ENCODE results near the gene GRAP.
"Not testable (repeated sequence)": the region's sequence is repeated elsewhere in the genome, so short reads cannot be mapped to it uniquely, and the experiment has no call there.

GRAP gene

DNA sequence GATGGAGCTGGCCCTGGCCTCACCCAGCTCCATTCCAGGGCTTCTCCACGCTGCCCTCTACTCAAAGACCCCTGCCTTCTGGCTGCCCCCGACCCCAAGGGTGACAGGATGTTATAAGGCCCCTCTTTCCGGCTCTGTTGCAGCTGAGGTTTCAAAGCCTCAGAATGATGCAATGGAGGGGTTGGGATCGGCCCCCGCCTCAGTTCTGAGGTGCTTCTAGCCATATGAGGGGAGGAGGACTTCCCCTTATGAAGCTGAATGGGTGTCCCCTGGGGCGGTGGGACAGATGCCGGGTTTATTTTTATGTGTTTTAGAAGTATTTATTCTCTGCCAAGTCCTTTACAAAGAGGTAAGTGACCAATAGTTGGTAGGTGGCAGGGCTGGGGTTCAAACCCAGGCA lies 2.1 kb upstream of the GRAP start:
- H3K4me3 ChIP-seq (ENCODE audit: low read depth, low read length, poor library complexity, severe bottlenecking); H3K79me2 ChIP-seq (ENCODE audit: insufficient read depth, low read length); H3K9me2 ChIP-seq (ENCODE audit: low read depth, low read length); H2AFZ ChIP-seq (ENCODE audit: low read length); H3K36me3 ChIP-seq (ENCODE audit: insufficient read depth, low read length); H3F3A ChIP-seq (ENCODE audit: insufficient read depth, low read length); H3K4me1 ChIP-seq (ENCODE audit: insufficient read depth, low read length, severe bottlenecking); H3K27me3 ChIP-seq (ENCODE audit: insufficient read depth, low read length); H3K4me2 ChIP-seq (ENCODE audit: low read length); H3K9me3 ChIP-seq (ENCODE audit: low read length); H3K9ac ChIP-seq (ENCODE audit: low read length); H4K20me1 ChIP-seq (ENCODE audit: insufficient read depth, low read length): not testable (repeated sequence)
- H3K27ac ChIP-seq (ENCODE audit: low read depth, low read length, poor library complexity, severe bottlenecking), result peak overlapping the region; percentile 76

DNA sequence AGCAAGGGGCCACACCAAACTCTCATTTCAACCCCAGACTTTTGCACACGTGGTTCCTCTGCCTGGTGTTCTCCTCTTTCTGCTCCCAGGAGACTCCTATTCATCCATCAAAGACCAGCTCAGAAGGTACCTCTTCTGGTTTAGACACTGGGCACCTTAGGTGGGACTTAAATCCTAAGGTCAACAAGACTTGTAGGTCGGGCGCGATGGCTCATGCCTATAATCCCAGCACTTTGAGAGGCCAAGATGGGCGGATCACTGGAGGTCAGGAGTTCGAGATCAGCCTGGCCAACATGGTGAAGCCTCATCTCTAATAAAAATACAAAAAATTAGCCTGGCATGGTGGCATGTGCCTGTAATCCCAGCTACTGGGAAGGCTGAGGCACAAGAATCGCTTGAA lies 753 bp upstream of the GRAP start:
- not testable (repeated sequence) for H3K27me3 ChIP-seq (ENCODE audit: insufficient read depth, low read length); H3K4me3 ChIP-seq (ENCODE audit: low read depth, low read length, poor library complexity, severe bottlenecking); H3F3A ChIP-seq (ENCODE audit: insufficient read depth, low read length); H3K79me2 ChIP-seq (ENCODE audit: insufficient read depth, low read length); H3K9ac ChIP-seq (ENCODE audit: low read length); H3K4me1 ChIP-seq (ENCODE audit: insufficient read depth, low read length, severe bottlenecking); H3K9me2 ChIP-seq (ENCODE audit: low read depth, low read length); H2AFZ ChIP-seq (ENCODE audit: low read length); H3K4me2 ChIP-seq (ENCODE audit: low read length); H3K36me3 ChIP-seq (ENCODE audit: insufficient read depth, low read length); H4K20me1 ChIP-seq (ENCODE audit: insufficient read depth, low read length); H3K9me3 ChIP-seq (ENCODE audit: low read length); H3K27ac ChIP-seq (ENCODE audit: low read depth, low read length, poor library complexity, severe bottlenecking)

DNA sequence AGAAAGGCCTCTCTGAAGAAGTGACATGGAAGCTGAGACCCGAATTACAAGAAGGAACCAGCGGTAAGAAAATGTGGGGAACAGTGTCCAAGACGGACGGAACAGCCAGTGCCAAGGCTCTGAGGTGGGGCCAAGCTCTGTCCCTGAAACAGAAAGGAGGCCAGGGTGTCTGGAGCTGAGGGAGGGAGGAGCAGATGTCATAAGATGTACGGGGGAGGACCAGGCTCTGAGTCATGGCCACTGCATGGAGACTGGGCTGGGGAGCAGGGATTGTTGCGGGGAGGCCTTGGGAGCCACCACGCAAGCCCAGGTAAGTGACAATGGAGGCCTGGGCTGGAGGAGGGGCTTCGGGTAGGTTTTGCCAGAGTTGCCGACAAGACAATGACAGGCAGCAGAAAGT lies 2.1 kb downstream of the GRAP start:
- H3K27me3 ChIP-seq (ENCODE audit: insufficient read depth, low read length); H2AFZ ChIP-seq (ENCODE audit: low read length); H3F3A ChIP-seq (ENCODE audit: insufficient read depth, low read length); H3K9me2 ChIP-seq (ENCODE audit: low read depth, low read length); H3K4me1 ChIP-seq (ENCODE audit: insufficient read depth, low read length, severe bottlenecking); H3K9me3 ChIP-seq (ENCODE audit: low read length); H3K9ac ChIP-seq (ENCODE audit: low read length); H3K4me2 ChIP-seq (ENCODE audit: low read length); H3K27ac ChIP-seq (ENCODE audit: low read depth, low read length, poor library complexity, severe bottlenecking); H3K36me3 ChIP-seq (ENCODE audit: insufficient read depth, low read length); H4K20me1 ChIP-seq (ENCODE audit: insufficient read depth, low read length); H3K79me2 ChIP-seq (ENCODE audit: insufficient read depth, low read length); H3K4me3 ChIP-seq (ENCODE audit: low read depth, low read length, poor library complexity, severe bottlenecking): not testable (repeated sequence)

DNA sequence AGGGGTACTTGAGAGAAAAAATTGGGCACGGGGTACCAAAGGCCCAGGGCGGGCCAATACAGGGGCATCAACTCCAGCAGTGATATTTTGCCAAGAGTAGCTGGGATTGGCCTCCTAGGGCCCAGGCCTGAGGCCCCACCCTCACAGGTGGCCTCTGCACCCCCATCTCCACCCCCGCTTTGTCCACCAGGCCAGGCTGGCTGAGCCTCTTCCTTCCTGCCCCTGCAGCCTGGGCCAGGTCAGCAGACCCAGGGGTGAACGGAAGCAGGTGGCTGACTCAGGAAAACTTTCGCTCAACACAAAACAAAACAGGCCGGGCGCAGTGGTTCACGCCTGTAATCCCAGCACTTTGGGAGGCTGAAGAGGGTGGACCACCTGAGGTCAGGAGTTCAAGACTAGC lies 3.7 kb downstream of the GRAP start:
- not testable (repeated sequence) for H3K36me3 ChIP-seq (ENCODE audit: insufficient read depth, low read length); H2AFZ ChIP-seq (ENCODE audit: low read length); H3K4me1 ChIP-seq (ENCODE audit: insufficient read depth, low read length, severe bottlenecking); H3K4me2 ChIP-seq (ENCODE audit: low read length); H3K79me2 ChIP-seq (ENCODE audit: insufficient read depth, low read length); H3F3A ChIP-seq (ENCODE audit: insufficient read depth, low read length); H3K9ac ChIP-seq (ENCODE audit: low read length); H3K9me3 ChIP-seq (ENCODE audit: low read length); H4K20me1 ChIP-seq (ENCODE audit: insufficient read depth, low read length); H3K9me2 ChIP-seq (ENCODE audit: low read depth, low read length); H3K27me3 ChIP-seq (ENCODE audit: insufficient read depth, low read length); H3K4me3 ChIP-seq (ENCODE audit: low read depth, low read length, poor library complexity, severe bottlenecking)
- peak overlapping the region; percentile 75 for H3K27ac ChIP-seq (ENCODE audit: low read depth, low read length, poor library complexity, severe bottlenecking)

DNA sequence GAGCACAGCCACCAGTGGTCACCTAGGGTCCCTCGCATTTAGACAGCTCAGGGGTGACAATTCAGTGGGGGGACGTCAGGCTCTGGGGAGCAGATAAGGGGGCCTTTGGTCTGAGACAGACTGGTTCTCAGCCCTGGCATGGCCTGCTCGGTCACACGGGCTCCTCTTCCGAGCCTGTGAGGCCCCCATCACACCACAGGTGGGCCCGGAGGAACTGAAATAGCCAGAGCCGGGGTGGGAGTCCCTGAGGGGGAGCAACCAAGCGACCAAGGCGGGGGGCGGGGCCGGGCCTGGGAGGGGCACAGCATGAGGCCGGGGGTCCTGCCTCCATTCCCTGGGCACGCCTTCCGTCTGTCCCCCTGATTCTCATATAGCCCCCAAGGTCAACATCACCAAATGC lies 4.4 kb downstream of the GRAP start:
- not testable (repeated sequence) for H3K4me1 ChIP-seq (ENCODE audit: insufficient read depth, low read length, severe bottlenecking); H3K9ac ChIP-seq (ENCODE audit: low read length); H3K79me2 ChIP-seq (ENCODE audit: insufficient read depth, low read length); H3K36me3 ChIP-seq (ENCODE audit: insufficient read depth, low read length); H2AFZ ChIP-seq (ENCODE audit: low read length); H3K27me3 ChIP-seq (ENCODE audit: insufficient read depth, low read length); H3K4me2 ChIP-seq (ENCODE audit: low read length); H3K9me3 ChIP-seq (ENCODE audit: low read length); H3K4me3 ChIP-seq (ENCODE audit: low read depth, low read length, poor library complexity, severe bottlenecking); H3K9me2 ChIP-seq (ENCODE audit: low read depth, low read length); H3F3A ChIP-seq (ENCODE audit: insufficient read depth, low read length); H3K27ac ChIP-seq (ENCODE audit: low read depth, low read length, poor library complexity, severe bottlenecking); H4K20me1 ChIP-seq (ENCODE audit: insufficient read depth, low read length)

DNA sequence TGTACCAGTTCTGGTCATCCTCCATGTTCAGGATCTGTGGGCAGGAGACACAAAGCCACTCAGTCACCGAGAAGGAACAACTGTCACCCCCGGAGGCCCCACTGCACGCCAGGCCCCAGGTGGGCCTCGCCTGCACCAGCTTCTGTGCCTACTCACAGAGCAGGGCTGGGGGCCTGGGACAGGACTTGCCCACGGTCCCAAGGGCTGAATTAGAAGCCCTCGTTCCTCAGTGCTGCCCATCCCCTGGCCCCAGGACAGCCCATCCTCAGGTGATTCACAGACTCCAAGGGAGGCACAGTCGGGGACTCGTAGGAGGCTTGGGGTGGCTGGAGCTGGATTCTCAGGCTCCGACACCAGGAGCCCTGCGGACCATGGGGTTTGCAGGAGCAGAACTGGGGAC lies 4.9 kb downstream of the GRAP start:
- H3K79me2 ChIP-seq (ENCODE audit: insufficient read depth, low read length); H2AFZ ChIP-seq (ENCODE audit: low read length); H3K4me3 ChIP-seq (ENCODE audit: low read depth, low read length, poor library complexity, severe bottlenecking); H3K4me2 ChIP-seq (ENCODE audit: low read length); H4K20me1 ChIP-seq (ENCODE audit: insufficient read depth, low read length); H3F3A ChIP-seq (ENCODE audit: insufficient read depth, low read length); H3K27me3 ChIP-seq (ENCODE audit: insufficient read depth, low read length); H3K9me3 ChIP-seq (ENCODE audit: low read length); H3K9ac ChIP-seq (ENCODE audit: low read length); H3K9me2 ChIP-seq (ENCODE audit: low read depth, low read length); H3K36me3 ChIP-seq (ENCODE audit: insufficient read depth, low read length): not testable (repeated sequence)
- H3K27ac ChIP-seq (ENCODE audit: low read depth, low read length, poor library complexity, severe bottlenecking), result peak overlapping the region; percentile 80
- peaks cover 10% of the 10 kb centered on the region for H3K4me1 ChIP-seq (ENCODE audit: insufficient read depth, low read length, severe bottlenecking)

DNA sequence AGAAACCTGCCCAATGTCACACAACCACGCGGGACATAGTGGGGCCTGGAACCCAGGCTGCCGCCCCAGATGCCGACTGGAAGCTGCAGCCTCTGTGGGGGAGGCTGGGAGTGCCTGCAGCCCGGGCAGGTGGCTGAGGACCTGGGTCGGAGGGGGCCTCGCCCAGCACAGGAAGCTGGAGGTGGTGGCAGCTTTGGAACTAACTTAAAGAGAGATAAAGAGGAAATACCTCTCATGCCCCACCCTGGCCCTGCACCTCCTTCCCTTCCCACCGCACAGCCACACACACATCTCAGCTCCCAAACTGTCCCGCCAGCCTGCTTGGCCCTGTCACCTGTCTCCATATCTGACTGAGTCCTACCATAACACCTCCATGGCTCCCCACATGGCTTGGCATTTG lies 6.4 kb downstream of the GRAP start:
- H3K4me3 ChIP-seq (ENCODE audit: low read depth, low read length, poor library complexity, severe bottlenecking); H3K4me2 ChIP-seq (ENCODE audit: low read length); H3K9me2 ChIP-seq (ENCODE audit: low read depth, low read length); H4K20me1 ChIP-seq (ENCODE audit: insufficient read depth, low read length); H3F3A ChIP-seq (ENCODE audit: insufficient read depth, low read length); H3K79me2 ChIP-seq (ENCODE audit: insufficient read depth, low read length); H2AFZ ChIP-seq (ENCODE audit: low read length); H3K9me3 ChIP-seq (ENCODE audit: low read length); H3K36me3 ChIP-seq (ENCODE audit: insufficient read depth, low read length); H3K9ac ChIP-seq (ENCODE audit: low read length); H3K27me3 ChIP-seq (ENCODE audit: insufficient read depth, low read length): not testable (repeated sequence)
- Histone ChIP-seq H3K4me1 (ENCODE audit: insufficient read depth, low read length, severe bottlenecking) (peaks cover 10% of the 10 kb centered on the region), H3K27ac (ENCODE audit: low read depth, low read length, poor library complexity, severe bottlenecking) (peak overlapping the region; percentile 74)

DNA sequence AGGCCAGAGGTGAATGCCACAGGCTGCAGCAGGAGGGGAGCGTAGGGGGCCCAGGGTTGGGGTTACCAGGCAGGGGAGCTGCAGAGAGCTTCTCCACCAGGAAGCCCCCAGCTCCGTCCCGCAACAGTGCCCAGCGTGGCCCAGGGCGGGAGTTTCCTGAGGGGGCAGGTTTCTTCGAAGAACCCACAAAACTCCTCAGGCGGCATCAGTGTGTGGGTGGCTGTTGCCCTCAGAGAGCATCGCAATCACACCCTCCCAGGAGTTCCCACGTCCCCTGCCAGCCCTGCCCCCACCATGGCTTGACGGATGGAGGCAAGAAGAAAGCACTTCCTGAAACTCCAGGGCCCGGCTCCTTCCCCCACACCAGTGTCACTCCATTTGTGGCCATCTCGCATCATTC lies 8.0 kb downstream of the GRAP start:
- not testable (repeated sequence) for H3K36me3 ChIP-seq (ENCODE audit: insufficient read depth, low read length); H3K4me2 ChIP-seq (ENCODE audit: low read length); H3K27ac ChIP-seq (ENCODE audit: low read depth, low read length, poor library complexity, severe bottlenecking); H2AFZ ChIP-seq (ENCODE audit: low read length); H3F3A ChIP-seq (ENCODE audit: insufficient read depth, low read length); H3K9me2 ChIP-seq (ENCODE audit: low read depth, low read length); H3K27me3 ChIP-seq (ENCODE audit: insufficient read depth, low read length); H3K79me2 ChIP-seq (ENCODE audit: insufficient read depth, low read length); H3K9ac ChIP-seq (ENCODE audit: low read length); H3K9me3 ChIP-seq (ENCODE audit: low read length); H3K4me3 ChIP-seq (ENCODE audit: low read depth, low read length, poor library complexity, severe bottlenecking); H4K20me1 ChIP-seq (ENCODE audit: insufficient read depth, low read length)
- peaks cover 10% of the 10 kb centered on the region for H3K4me1 ChIP-seq (ENCODE audit: insufficient read depth, low read length, severe bottlenecking)

All from OCI-LY1 (cell line).